Measurements from ENCODE around the gene BEND4.
"Not testable (repeated sequence)": the region's sequence is repeated elsewhere in the genome, so short reads cannot be mapped to it uniquely, and the experiment has no call there.

BEND4 gene
- total RNA-seq, result 1.7 to 2.6 reads per million in 2 experiments

GRCh38 chr4:42152507-42153504 is at the start of gene BEND4:
BEND4 (minus strand) TSS chr4:42152655; CDS start chr4:42152143, 512 bp downstream.
- no peak for DNase-seq (ENCODE audit: low read depth)

- no peak for DNase-seq (ENCODE audit: low read depth)
These were observed 44.9 kb upstream of the BEND4 start for GRCh38 chr4:42197341-42197740.

GRCh38 chr4:42172921-42173320 is 20.5 kb upstream of the BEND4 start:
- no peak for DNase-seq (ENCODE audit: low read depth)

- DNase-seq (ENCODE audit: low read depth), result no peak
These were observed 19.8 kb upstream of the BEND4 start for GRCh38 chr4:42172128-42172790.

GRCh38 chr4:42167709-42168108 is 15.3 kb upstream of the BEND4 start:
- no peak for DNase-seq (ENCODE audit: low read depth)

GRCh38 chr4:42166186-42166585 is 13.7 kb upstream of the BEND4 start:
- DNase-seq (ENCODE audit: low read depth), result not testable (repeated sequence)

GRCh38 chr4:42159271-42160001 is 7.0 kb upstream of the BEND4 start:
- DNase-seq (ENCODE audit: low read depth), result no peak

GRCh38 chr4:42151568-42152506 is 618 bp downstream of the BEND4 start:
- DNase-seq (ENCODE audit: low read depth), result peak; percentile 8

GRCh38 chr4:42150653-42151567 is 1.5 kb downstream of the BEND4 start:
- DNase-seq (ENCODE audit: low read depth), result no peak

- no peak for DNase-seq (ENCODE audit: low read depth)
These were observed 3.5 kb downstream of the BEND4 start for GRCh38 chr4:42149004-42149403.

GRCh38 chr4:42148425-42148824 is 4.0 kb downstream of the BEND4 start:
- DNase-seq (ENCODE audit: low read depth), result no peak

- DNase-seq (ENCODE audit: low read depth), result no peak
These were observed 8.4 kb downstream of the BEND4 start for GRCh38 chr4:42144028-42144427.

- DNase-seq (ENCODE audit: low read depth), result no peak
These were observed 9.9 kb downstream of the BEND4 start for GRCh38 chr4:42142591-42142990.

- DNase-seq (ENCODE audit: low read depth), result no peak
These were observed 16.1 kb downstream of the BEND4 start for GRCh38 chr4:42136371-42136770.

GRCh38 chr4:42133006-42133405 is 19.4 kb downstream of the BEND4 start:
- no peak for DNase-seq (ENCODE audit: low read depth)

- DNase-seq (ENCODE audit: low read depth), result no peak
These were observed 20.4 kb downstream of the BEND4 start for GRCh38 chr4:42132099-42132498.

- DNase-seq (ENCODE audit: low read depth), result no peak
These were observed 29.3 kb downstream of the BEND4 start for GRCh38 chr4:42123071-42123644.

GRCh38 chr4:42122237-42122636 is 30.2 kb downstream of the BEND4 start:
- DNase-seq (ENCODE audit: low read depth), result no peak

GRCh38 chr4:42119886-42120285 is 32.6 kb downstream of the BEND4 start:
- no peak for DNase-seq (ENCODE audit: low read depth)

- no peak for DNase-seq (ENCODE audit: low read depth)
These were observed 39.6 kb downstream of the BEND4 start for GRCh38 chr4:42112846-42113245.
